ENCODE data around the gene MYCN.

MYCN gene

DNA sequence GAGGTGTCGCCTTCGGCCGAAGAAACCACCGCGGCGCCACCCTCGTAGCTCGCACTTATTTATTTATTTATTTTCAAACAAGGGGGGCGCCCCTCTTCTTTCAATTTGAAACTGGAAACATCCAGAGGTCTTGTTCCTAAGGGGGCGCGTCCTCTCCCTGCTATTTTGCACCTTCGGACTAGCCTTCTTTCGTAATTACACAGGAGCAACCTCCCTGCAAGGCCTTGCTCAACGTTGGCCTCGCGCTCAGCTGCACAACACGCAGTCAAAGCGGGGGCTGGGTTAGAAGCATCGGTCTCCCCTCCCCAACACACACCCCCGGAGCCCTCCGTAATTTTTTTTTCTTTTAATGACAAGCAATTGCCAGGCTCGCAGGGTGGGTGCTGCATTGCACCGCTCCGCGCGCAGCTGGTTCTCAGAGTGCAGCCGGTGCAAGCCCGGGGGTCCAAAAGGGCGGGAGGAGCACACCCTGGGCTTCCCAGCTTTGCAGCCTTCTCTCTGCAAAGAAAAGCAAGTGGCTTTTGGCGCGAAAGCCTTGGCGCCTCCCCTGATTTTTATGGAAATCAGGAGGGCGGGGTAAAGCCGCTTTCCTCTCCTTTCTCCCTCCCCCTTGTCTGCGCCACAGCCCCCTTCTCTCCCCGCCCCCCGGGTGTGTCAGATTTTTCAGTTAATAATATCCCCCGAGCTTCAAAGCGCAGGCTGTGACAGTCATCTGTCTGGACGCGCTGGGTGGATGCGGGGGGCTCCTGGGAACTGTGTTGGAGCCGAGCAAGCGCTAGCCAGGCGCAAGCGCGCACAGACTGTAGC is at the start of gene MYCN:
Gene MYCN (plus strand): TSS at position 697 of the 807 bp plus-strand sequence. CDS start 1,515 bp downstream, outside the sequence.
- no peak for TF ChIP-seq POLR2A (IDR thresholded peaks at IDR 0.05; ENCODE audit: low read depth, low read length)
- DNase-seq (ENCODE audit: insufficient read length, low spot score) (no peak), FAIRE-seq (no peak)

GRCh38 chr2:15890936-15891905 is 49.1 kb upstream of the MYCN start:
- TF ChIP-seq POLR2A (IDR thresholded peaks at IDR 0.05; ENCODE audit: low read depth, low read length) = no peak
- DNase-seq (ENCODE audit: insufficient read length, low spot score) = no peak
- no peak for FAIRE-seq

DNA sequence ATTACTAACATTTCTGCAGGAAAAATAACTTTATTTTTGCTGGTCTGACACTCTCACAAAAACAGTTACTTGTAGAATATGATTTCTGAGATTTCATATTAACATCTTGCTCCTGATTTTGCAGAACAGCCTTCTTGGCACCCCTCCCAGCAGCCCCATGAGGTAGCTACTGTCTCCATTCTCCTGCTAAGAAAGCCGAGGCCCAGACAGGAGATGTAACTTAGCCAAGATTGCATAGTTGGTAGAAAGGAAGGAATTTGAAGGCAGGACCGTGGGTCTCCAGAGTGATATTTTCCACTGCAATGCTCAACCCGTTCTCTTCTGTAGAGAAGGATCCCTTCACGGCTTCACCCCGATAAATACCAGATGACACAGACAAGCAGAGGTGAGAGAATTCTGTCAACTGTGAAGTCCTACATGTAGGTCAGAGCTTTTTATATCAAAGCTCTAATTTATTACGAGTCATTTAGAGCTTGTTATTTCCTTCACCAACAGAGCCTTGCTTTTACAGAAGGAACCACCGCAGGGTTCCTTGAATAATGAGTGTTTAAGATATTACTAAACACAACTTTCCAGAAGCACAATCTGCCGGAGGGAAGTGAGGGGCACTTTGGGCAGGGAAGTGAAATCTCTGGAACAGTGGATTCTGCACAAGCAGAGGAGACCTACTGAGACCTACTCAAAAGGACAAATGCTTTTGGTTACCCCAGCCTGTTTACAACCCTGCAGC is 48.0 kb upstream of the MYCN start:
- no peak for TF ChIP-seq POLR2A (IDR thresholded peaks at IDR 0.05; ENCODE audit: low read depth, low read length)
- FAIRE-seq (no peak), DNase-seq (ENCODE audit: insufficient read length, low spot score) (no peak)

DNA sequence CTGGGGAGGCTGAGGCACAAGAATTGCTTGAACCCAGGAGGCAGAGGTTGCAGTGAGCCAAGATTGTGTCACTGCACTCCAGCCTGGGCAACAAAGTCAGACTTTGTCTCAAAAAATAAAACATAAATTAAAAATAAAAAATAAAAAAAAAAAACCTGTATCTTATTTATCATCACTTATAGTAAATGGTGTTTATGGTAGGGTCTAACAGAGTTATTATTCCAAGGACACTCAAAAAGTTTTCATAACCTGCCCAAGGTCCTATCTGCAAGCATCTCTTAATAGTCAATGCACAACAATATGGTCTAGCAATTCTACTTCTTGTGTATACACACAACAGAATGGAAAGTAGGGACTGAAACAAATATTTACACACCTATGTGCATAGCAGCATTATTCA is 47.3 kb upstream of the MYCN start:
- DNase-seq (ENCODE audit: insufficient read length, low spot score) (no peak), FAIRE-seq (no peak)

GRCh38 chr2:15893689-15894480 is 46.5 kb upstream of the MYCN start:
- DNase-seq (ENCODE audit: insufficient read length, low spot score) = no peak
- no peak for FAIRE-seq
- no peak for TF ChIP-seq POLR2A (IDR thresholded peaks at IDR 0.05; ENCODE audit: low read depth, low read length)

More for the DNA sequence above, 47.3 kb upstream of the MYCN start:
- no peak for TF ChIP-seq POLR2A (IDR thresholded peaks at IDR 0.05; ENCODE audit: low read depth, low read length)

- DNase-seq (ENCODE audit: insufficient read length, low spot score) (no peak), FAIRE-seq (no peak)
- no peak for TF ChIP-seq POLR2A (IDR thresholded peaks at IDR 0.05; ENCODE audit: low read depth, low read length)
These were observed 45.7 kb upstream of the MYCN start for GRCh38 chr2:15894481-15895144.

DNA sequence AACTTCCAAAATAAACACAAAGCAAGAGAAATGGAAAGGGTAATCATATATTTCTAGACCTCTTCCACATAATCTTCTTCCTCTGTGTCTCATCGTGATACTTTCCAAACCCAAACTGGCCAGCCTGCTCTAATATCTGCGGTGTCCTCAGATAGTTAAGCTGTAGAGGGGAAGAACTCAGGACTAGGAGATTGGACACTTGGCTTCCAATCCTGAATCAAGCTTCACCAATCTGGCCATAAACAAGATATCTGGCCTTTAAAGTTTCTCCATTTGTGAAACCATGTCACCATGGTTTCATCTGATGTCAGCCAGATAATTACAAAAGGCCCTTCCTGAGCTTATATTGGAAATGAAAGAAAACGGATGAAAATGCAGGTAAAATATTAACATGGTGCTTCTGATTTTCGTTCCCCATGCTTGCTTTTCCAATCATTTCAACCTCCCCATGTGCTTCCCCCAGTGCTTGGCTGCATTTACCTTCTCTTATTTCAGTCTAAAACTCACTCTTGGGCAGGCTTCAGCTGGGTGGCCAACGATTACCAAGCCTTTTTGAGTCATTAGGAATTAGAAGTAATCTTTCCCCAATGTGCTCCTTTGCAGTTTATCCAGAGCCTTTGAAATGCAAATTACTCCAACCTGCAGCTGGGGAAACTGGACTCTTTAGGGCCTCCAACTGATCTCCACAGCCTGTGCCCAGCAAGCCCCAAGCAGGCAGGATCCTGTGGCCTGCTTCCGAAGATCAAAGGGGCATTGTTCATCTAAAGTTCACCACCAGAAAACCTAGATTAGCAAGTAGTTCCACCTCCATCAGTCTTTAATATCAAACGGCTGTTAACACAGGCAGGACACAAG is 44.5 kb upstream of the MYCN start:
- no peak for FAIRE-seq
- no peak for TF ChIP-seq POLR2A (IDR thresholded peaks at IDR 0.05; ENCODE audit: low read depth, low read length)

DNA sequence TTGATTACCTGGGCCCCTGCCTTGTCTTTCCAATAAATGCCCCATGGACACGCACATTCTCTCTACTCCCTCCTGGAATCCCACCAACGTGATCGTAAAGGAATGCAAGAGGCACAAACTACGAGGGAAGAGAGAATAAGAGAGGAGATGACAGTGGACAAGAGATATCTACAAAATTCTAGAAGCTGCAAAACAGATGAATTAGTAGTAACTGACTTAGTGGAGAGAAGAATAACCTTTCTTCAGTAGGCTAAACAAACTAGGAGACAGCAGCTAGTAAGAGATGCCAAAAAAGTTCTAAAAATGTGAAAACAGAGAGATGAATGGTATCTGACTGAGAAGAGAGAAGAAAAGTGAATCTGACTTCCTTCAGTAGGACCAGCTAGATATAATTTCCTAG is 43.5 kb upstream of the MYCN start:
- DNase-seq (ENCODE audit: insufficient read length, low spot score) = no peak
- no peak for TF ChIP-seq POLR2A (IDR thresholded peaks at IDR 0.05; ENCODE audit: low read depth, low read length)
- no peak for FAIRE-seq

More for the DNA sequence above, 44.5 kb upstream of the MYCN start:
- no peak for DNase-seq (ENCODE audit: insufficient read length, low spot score)

GRCh38 chr2:15897431-15898098 is 42.8 kb upstream of the MYCN start:
- no peak for DNase-seq (ENCODE audit: insufficient read length, low spot score)
- no peak for TF ChIP-seq POLR2A (IDR thresholded peaks at IDR 0.05; ENCODE audit: low read depth, low read length)
- FAIRE-seq = no peak

GRCh38 chr2:15899327-15899612 is 41.1 kb upstream of the MYCN start:
- FAIRE-seq = no peak
- TF ChIP-seq POLR2A (IDR thresholded peaks at IDR 0.05; ENCODE audit: low read depth, low read length) = no peak
- no peak for DNase-seq (ENCODE audit: insufficient read length, low spot score)

DNA sequence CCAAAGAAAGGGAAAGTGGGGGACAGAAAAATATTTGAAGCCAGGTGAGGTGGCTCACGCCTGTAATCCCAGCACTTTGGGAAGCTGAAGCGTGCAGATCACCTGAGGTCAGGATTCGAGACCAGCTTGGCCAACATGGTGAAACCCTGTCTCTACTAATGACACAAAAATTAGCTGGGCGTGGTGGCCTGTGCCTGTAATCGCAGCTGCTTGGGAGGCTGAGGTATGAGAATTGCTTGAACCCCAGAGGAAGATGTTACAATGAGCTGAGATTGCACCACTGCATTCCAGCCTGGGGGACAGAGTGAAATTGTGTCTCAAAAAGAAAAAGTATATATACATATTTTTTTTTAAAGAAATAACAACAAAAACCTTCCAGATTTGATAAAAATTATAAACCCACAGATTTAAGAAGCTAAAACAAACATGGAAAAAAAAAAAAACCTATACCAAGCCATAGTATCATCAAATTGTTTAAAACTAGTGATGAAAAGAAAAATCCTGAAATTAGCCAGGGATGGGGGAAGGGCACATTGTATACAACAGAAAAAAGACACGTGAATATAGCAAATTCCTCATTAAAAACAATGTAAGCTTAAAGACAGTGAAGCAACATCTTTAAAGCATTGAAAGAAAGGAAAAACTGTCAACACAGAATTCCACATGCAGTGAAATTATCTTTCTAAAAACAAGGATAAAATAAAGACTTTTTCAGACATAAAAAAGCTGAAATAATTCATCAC is 40.4 kb upstream of the MYCN start:
- no peak for FAIRE-seq
- DNase-seq (ENCODE audit: insufficient read length, low spot score) = no peak
- no peak for TF ChIP-seq POLR2A (IDR thresholded peaks at IDR 0.05; ENCODE audit: low read depth, low read length)

Measured in H54 (cell line).